Kidney (tissue), 14 donors: ENCODE measurements around the gene BRDT. TPM values are rescaled to one million over a fixed set of nuclear protein-coding genes. Genes with fewer than 3 reads are reported as not detected.

Experiments
- DNase-seq, 5 donors: peaks; one replicate each; pipeline ENCODE4 v3.0.0-alpha.2; 2013 to 2020
- FAIRE-seq: peaks from 2 replicates; lab custom pipeline; 2012; peaks lifted over from hg19 to GRCh38; lab: Jason Lieb, UNC
- H3K27ac ChIP-seq, 2 donors: one replicate each; pipeline ENCODE4 v1.7.0; 2013; ENCODE audit warnings: low read depth in 2 of 2, low read length in 2 of 2, inconsistent platforms in 1 of 2
- H3K27me3 ChIP-seq: one replicate; pipeline ENCODE4 v1.7.1; 2013; ENCODE audit warnings: low read length, inconsistent platforms; ENCODE audit not compliant: control insufficient read depth, insufficient read depth
- H3K36me3 ChIP-seq, 3 donors: one replicate each; pipeline versions ENCODE4 v1.7.0 to v1.7.1; 2013; ENCODE audit warnings: low read length in 3 of 3, control low read depth in 1 of 3, inconsistent platforms in 1 of 3; ENCODE audit not compliant: insufficient read depth in 3 of 3, control insufficient read depth in 2 of 3
- H3K4me1 ChIP-seq, 3 donors: one replicate each; pipeline versions ENCODE4 v1.7.0 to v1.7.1; 2013; ENCODE audit warnings: low read length in 3 of 3, inconsistent platforms in 1 of 3, low read depth in 1 of 3; ENCODE audit not compliant: control insufficient read depth in 2 of 3, insufficient read depth in 2 of 3
- H3K4me3 ChIP-seq, 3 donors: one replicate each; pipeline versions ENCODE4 v1.7.0 to v1.8.1; 2013; ENCODE audit warnings: low read length in 3 of 3, control low read depth in 1 of 3, inconsistent platforms in 1 of 3
- H3K9ac ChIP-seq, 3 donors: one replicate each; pipeline versions ENCODE4 v1.7.0 to v1.7.1; 2013; ENCODE audit warnings: low read length in 3 of 3, control low read depth in 1 of 3, inconsistent platforms in 1 of 3
- H3K9me3 ChIP-seq, 3 donors: one replicate each; pipeline versions ENCODE4 v1.7.0 to v1.7.1; 2013; ENCODE audit warnings: low read length in 3 of 3, control low read depth in 1 of 3, inconsistent platforms in 1 of 3; ENCODE audit not compliant: control insufficient read depth in 2 of 3, insufficient read depth in 1 of 3
- CTCF ChIP-seq: IDR thresholded peaks from 3 replicates; pipeline ENCODE4 v1.5.1; 2012; ENCODE audit warnings: mild to moderate bottlenecking, moderate library complexity, borderline replicate concordance; ENCODE audit not compliant: insufficient read depth; ENCODE audit errors: extremely low read depth
- intact Hi-C: fragments of 100-400 bp; cut with DNase I; formaldehyde crosslinking; loops from one replicate; pipeline ENCODE4 v1.11.1; 2022
- polyA plus RNA-seq: library from polyadenylated mRNA; stranded (reverse); fragments of 350-450 nt; fragmentation: Illumina TruSeq; extraction: RNeasy Lipid Tissue Mini Kit (QIAGEN cat#74804); gene quantifications from one replicate; pipeline ENCODE4 v1.2.3, GENCODE V29; 2014; ENCODE audit warnings: low read depth, low replicate concordance; ENCODE audit not compliant: insufficient read depth
- total RNA-seq: library from RNA; stranded (reverse); fragmentation: NEBNext Ultra II Directional; extraction: Animal tissue kit (Norgen Biotek cat#: 25700); gene quantifications from one replicate; pipeline ENCODE4 v1.2.1, GENCODE V29; 2021
- donor health status: control.
- donor health status: control.
- donor health status: control.
- donor health status: control.
- donor health status: control.
- donor health status: DM: yes; HTN: yes; CAD: no.
- donor health status: Normal renal cell carcinoma (clear cell type).

BRDT gene
- total and polyA plus RNA-seq, 2 donors from 2014 or later = not detected

GRCh38 chr1:91958926-91959325, 9.7 kb downstream of the BRDT start:
- Histone ChIP-seq H3K36me3 (no peaks in the 10 kb centered on the region), H3K4me3 (no peak overlapping the region), H3K27me3 (no peaks in the 10 kb centered on the region), H3K27ac (no peak overlapping the region), H3K9me3 (no peaks in the 10 kb centered on the region), H3K9ac (no peak overlapping the region), H3K4me1 (no peaks in the 10 kb centered on the region)
- TF ChIP-seq CTCF = no peak
- intact Hi-C loops = no loop called here
- no peak for FAIRE-seq
- DNase-seq = no peak

DNA sequence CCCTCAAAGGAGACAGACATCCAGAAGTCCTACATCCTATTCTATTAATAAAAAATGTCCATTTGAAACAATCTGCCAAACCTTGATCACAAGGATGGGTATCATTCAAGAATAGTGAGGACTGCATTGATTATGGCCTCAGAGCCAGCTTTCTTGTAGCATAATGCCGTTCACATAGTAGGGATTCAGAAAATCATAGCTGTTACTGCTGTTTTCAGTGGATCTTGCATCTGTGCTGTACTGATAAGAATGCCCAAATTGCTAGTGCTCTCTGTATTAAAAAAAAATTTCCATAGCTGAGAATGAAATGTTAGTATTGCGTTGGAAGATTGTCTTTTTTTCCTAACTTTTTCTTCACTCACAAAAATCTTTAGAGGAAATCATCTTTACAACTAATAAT, 19.1 kb downstream of the BRDT start:
- H3K9ac ChIP-seq = no peak overlapping the region
- no peaks in the 10 kb centered on the region for H3K4me1 ChIP-seq
- no peak for FAIRE-seq

DNA sequence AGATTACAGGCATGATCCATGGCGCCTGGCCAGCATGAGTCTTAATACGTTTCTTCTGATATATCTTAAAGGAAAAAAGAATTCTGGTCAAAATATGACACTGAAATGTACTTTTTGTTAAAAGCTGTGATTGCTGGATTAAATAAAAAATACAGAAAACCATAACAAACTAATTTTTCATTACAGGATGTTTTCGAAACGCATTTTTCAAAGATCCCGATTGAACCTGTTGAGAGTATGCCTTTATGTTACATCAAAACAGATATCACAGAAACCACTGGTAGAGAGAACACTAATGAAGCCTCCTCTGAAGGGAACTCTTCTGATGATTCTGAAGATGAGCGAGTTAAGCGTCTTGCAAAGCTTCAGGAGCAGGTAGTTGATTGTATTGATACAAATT, 30.2 kb downstream of the BRDT start:
- no peak for FAIRE-seq
- Histone ChIP-seq H3K36me3 (no peaks in the 10 kb centered on the region), H3K27me3 (no peaks in the 10 kb centered on the region), H3K9me3 (no peaks in the 10 kb centered on the region), H3K4me3 (no peak overlapping the region), H3K27ac (no peak overlapping the region), H3K4me1 (no peaks in the 10 kb centered on the region), H3K9ac (no peak overlapping the region)
- TF ChIP-seq CTCF = no peak
- no peak for DNase-seq
- intact Hi-C loops = no loop called here

More for the DNA sequence above, 19.1 kb downstream of the BRDT start:
- Histone ChIP-seq H3K27ac (no peak overlapping the region), H3K9me3 (no peaks in the 10 kb centered on the region), H3K4me3 (no peak overlapping the region), H3K36me3 (no peaks in the 10 kb centered on the region), H3K27me3 (no peaks in the 10 kb centered on the region)
- intact Hi-C loops = no loop called here
- no peak for TF ChIP-seq CTCF
- no peak for DNase-seq

DNA sequence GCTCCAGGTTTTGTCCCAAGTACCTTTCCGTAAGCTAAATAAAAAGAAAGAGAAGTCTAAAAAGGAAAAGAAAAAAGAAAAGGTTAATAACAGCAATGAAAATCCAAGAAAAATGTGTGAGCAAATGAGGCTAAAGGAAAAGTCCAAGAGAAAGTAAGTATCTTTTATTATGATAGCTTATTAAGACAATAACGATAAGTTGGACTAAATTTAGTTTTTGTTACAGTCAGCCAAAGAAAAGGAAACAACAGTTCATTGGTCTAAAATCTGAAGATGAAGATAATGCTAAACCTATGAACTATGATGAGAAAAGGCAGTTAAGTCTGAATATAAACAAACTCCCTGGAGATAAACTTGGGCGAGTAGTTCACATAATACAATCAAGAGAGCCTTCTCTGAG, 31.5 kb downstream of the BRDT start:
- DNase-seq = no peak
- Histone ChIP-seq H3K27me3 (no peaks in the 10 kb centered on the region), H3K4me3 (no peak overlapping the region), H3K9me3 (no peaks in the 10 kb centered on the region), H3K9ac (no peak overlapping the region), H3K36me3 (no peaks in the 10 kb centered on the region), H3K27ac (no peak overlapping the region), H3K4me1 (no peaks in the 10 kb centered on the region)
- no peak for FAIRE-seq
- intact Hi-C loops = no loop called here
- no peak for TF ChIP-seq CTCF
